Measurements from ENCODE around the gene CAB39.

The CAB39 gene

DNA sequence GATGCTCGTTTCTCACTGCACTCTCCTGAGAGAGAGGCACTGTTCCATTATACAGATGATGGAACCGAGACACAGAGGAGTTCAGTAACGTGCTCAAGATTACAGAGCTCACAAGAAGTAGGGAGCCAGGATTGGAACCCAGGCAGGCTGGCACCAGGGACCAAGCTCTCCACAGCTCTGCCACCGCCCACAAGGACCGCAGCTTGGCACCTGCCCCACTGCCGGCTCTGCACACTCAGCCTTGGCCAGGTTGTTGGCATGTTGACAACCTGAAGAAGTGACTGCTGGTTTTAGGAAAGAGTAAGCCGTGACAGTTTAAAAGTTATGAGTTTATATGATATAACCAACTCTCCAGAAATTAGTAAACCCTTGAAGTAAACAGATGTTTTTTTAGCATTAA, 104.1 kb downstream of the CAB39 start:
- no peak overlapping the region for H3K4me3 ChIP-seq (replicated peaks; ENCODE audit: low read depth, low read length)
- TF ChIP-seq, protein P1, sequence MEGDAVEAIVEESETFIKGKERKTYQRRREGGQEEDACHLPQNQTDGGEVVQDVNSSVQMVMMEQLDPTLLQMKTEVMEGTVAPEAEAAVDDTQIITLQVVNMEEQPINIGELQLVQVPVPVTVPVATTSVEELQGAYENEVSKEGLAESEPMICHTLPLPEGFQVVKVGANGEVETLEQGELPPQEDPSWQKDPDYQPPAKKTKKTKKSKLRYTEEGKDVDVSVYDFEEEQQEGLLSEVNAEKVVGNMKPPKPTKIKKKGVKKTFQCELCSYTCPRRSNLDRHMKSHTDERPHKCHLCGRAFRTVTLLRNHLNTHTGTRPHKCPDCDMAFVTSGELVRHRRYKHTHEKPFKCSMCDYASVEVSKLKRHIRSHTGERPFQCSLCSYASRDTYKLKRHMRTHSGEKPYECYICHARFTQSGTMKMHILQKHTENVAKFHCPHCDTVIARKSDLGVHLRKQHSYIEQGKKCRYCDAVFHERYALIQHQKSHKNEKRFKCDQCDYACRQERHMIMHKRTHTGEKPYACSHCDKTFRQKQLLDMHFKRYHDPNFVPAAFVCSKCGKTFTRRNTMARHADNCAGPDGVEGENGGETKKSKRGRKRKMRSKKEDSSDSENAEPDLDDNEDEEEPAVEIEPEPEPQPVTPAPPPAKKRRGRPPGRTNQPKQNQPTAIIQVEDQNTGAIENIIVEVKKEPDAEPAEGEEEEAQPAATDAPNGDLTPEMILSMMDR (IDR thresholded peaks at IDR 0.05; ENCODE audit: low read length, missing control alignments), result no peak
- DNase-seq (ENCODE audit: low read depth), result no peak

DNA sequence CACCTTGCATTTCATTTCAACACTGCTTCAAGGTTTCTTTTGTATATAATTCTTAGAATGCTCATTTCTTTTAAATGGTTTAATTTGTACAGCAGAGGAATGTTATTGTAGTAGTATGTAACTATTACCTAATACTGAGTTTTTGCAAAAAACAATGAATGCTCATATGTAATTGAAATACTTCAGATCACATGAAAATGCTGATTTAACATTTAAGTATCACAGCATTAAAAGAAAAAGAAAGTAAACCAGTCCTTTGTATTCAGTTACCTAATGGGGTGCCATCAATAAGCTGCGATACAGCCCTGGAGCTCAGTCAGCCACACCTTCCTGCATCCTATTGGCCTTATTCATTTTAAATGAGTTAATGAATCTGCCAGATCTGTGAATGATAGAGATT, 106.8 kb downstream of the CAB39 start:
- H3K4me3 ChIP-seq (replicated peaks; ENCODE audit: low read depth, low read length), result no peak overlapping the region
- TF ChIP-seq, protein P1 (IDR thresholded peaks at IDR 0.05; ENCODE audit: low read length, missing control alignments), result no peak

DNA sequence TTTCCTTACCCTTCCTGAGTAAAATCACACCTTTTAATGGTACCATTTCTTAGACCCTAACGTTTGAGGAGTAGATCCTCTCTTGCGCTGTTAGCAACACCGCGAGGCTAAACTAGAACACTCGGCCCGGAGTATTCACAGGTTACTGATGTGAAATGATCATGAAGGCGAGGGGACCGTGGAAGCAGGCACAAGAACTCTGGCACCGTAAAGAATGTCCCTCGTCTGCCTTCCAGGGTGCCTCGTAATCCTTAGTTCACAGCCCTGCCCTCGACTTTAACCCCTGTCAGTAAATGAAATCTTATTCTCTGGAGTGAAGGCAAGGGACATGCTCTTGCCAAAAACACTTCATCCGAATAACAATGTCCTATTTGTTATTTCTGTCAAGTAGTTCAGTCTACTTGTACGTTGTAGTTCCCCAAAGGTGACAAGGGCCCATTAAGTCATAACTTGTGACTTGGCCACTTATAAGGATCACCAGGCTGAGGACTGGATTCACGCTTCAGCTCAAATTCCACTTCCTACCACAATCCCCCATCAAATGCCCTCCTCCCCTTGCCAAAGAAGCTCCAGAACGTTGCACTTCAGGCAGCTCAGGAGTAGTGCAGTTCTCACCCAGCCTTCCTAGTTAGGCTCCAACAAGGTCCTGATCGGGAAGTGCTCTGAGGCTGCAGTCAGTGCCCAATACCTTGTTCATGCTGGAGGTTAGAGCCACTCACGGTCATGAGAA, 108.8 kb downstream of the CAB39 start:
- TF ChIP-seq, protein P1 (IDR thresholded peaks at IDR 0.05; ENCODE audit: low read length, missing control alignments), result no peak
- no peak overlapping the region for H3K4me3 ChIP-seq (replicated peaks; ENCODE audit: low read depth, low read length)
- DNase-seq (ENCODE audit: low read depth), result no peak

More for the DNA sequence above, 106.8 kb downstream of the CAB39 start:
- no peak for DNase-seq (ENCODE audit: low read depth)

DNA sequence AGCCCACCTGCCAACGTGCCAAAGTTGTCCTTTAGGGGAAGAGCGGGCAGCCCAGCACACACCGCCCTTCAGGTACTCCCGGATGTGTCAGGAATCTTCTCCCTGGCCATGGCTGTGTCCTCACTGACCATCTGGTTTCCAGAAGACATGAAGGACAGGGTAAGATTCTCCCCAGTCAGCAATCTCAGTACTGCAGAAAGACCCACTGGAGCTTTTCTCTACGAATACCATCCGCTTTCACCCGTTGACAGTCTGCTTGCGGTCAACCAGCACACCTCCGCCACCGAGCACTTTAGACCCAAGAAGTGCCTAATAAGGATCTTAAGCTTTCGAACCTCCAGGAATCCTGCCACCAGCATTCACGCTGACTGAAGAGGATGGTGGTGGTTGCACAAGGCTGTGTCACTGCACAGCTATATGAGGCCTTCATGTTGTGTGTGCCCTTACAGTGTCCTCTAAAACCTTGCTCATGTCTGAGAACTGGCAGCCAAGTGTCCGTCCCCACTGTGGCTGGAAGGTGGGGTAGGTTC, 109.4 kb downstream of the CAB39 start:
- H3K4me3 ChIP-seq (replicated peaks; ENCODE audit: low read depth, low read length), result no peak overlapping the region
- TF ChIP-seq, protein P1 (IDR thresholded peaks at IDR 0.05; ENCODE audit: low read length, missing control alignments), result no peak
- no peak for DNase-seq (ENCODE audit: low read depth)

DNA sequence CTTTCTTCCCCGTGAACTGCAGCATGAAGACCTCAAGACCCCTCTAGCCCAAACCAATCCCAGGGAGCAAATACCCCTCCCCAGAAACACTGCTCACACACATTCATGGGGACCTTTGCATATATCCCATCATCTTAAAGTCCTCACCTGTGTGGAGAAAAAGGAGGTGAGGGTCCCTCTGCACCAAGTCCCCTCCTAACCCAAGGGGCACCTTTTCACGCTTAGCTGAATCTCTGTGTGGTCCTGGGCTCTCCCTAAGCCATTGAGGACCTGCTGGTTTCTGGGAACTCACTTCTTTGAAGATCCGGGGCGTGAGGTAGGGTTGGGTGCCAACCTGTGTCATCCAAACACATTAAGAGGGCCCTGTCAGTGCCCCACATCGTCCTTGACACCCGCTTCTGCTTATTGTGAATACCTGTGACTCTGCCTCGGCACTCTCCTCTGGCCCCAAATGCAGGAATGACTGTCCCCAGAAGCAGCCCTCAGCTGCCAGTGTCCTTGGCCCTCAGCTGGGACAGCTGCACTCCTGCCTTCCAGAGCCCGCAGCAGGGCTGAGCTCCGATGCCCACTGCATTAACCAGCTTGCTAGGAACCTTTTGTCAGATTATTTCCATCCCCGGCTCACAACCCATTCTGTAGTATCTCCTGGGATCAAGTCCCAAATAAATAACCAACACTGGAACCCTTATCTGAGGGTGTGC, 110.8 kb downstream of the CAB39 start:
- no peak overlapping the region for H3K4me3 ChIP-seq (replicated peaks; ENCODE audit: low read depth, low read length)
- TF ChIP-seq, protein P1 (IDR thresholded peaks at IDR 0.05; ENCODE audit: low read length, missing control alignments), result no peak
- no peak for DNase-seq (ENCODE audit: low read depth)

DNA sequence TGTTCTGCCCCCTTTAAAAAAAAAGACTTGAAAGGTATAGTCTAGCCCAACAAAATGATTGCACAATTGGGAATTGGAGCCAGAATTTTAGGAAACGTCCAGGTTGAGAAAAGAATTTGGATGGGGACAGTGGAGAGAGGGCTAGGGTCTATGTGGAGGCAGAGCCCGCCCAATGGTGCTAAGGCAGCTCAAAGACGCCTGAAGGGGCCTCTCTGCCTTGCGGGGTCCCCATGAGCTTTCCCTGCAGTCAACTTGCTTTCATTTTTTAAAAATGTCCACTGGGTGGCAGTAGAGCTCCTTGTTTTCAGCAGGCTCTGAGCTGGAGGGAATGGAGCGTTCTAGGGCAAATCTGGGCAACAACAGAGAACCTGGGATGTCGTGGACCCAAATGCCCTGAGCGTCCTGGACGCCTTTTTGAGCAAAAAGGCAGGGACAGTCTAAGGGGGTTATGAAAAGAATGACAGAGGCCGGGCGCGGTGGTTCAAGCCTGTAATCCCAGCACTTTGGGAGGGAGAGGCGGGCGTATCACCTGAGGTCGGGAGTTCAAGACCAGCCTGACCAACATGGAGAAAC, 111.8 kb downstream of the CAB39 start:
- peak overlapping the region; percentile 50 for H3K4me3 ChIP-seq (replicated peaks; ENCODE audit: low read depth, low read length)
- TF ChIP-seq, protein P1 (IDR thresholded peaks at IDR 0.05; ENCODE audit: low read length, missing control alignments), result peak; percentile 62
- peak; percentile 89 for DNase-seq (ENCODE audit: low read depth)

Data from fibroblast of pulmonary artery (primary cell).